Body of pancreas (tissue), 4 donors: Measurements from ENCODE around the gene C22orf39. TPM values are rescaled to one million over a fixed set of nuclear protein-coding genes. Genes with fewer than 3 reads are reported as not detected.

ENCODE experiments used
- ATAC-seq: fragments of 150-250 bp; one replicate; pipeline ENCODE4 v1.9.1; 2016
- DNase-seq, 4 donors: peaks; one replicate each; pipeline ENCODE4 v3.0.0-alpha.2; 2019
- H3K27ac ChIP-seq, 4 donors: fragments of 200-600 bp; sonication (generic); 1 replicate in 3 of 4; 2 replicates in 1 of 4; pipeline versions ENCODE4 v1.5.1 to v1.6.1; 2016 to 2019; ENCODE audit warnings: mild to moderate bottlenecking in 1 of 4, mixed read lengths in 1 of 4, moderate library complexity in 1 of 4
- H3K27me3 ChIP-seq, 2 donors: fragments of 200-600 bp; sonication (generic); one replicate each; pipeline ENCODE4 v1.6.0; 2016; ENCODE audit warnings: mild to moderate bottlenecking in 1 of 2
- H3K36me3 ChIP-seq, 2 donors: fragments of 200-600 bp; sonication (generic); replicated peaks in 1 of 2; 2 replicates each; pipeline ENCODE4 v1.5.1; 2016; ENCODE audit warnings: low read depth in 2 of 2; ENCODE audit not compliant: insufficient read depth in 1 of 2
- H3K4me1 ChIP-seq: fragments of 200-600 bp; sonication (generic); one replicate; pipeline ENCODE4 v1.6.0; 2016
- H3K4me3 ChIP-seq, 2 donors: fragments of 200-600 bp; sonication (generic); 1 replicate in 1 of 2; 2 replicates in 1 of 2; pipeline ENCODE4 v1.5.1; 2016 to 2019
- H3K9me3 ChIP-seq, 3 donors: fragments of 200-600 bp; sonication (generic); 1 replicate in 2 of 3; 2 replicates in 1 of 3; pipeline ENCODE4 v1.5.1; 2016
- POLR2A ChIP-seq, 3 donors: fragments of 450-650 bp; IDR thresholded peaks; one replicate each; pipeline ENCODE4 v1.6.1; 2016; ENCODE audit warnings: antibody characterized with exemption in 3 of 3, mild to moderate bottlenecking in 2 of 3
- WGBS, 2 donors: methylation state at CpG; one replicate each; pipeline ENCODE4 v1.1.5; 2017; 5-methylcytosine and 5-hydroxymethylcytosine counted together
- intact Hi-C: fragments of 100-400 bp; cut with DNase I; formaldehyde crosslinking; loops from one replicate; pipeline ENCODE4 v1.15.1; 2023
- total RNA-seq, 2 donors: library from RNA; depleted of rRNA; stranded (reverse); fragments of >200 nt; gene quantifications; one replicate each; pipeline ENCODE4 v1.1.0, GENCODE V29; 2016
- TF ChIP-seq, protein P1 (sequence below), 7 experiments: fragments of 450-650 bp in 4 of 7; fragments of 200-600 bp in 3 of 7; sonication (generic) in 3 of 7; IDR thresholded peaks; one replicate each; pipeline ENCODE4 v1.5.1; 2016 to 2019; ENCODE audit warnings: antibody characterized with exemption in 7 of 7

The C22orf39 gene
- total RNA-seq, 2 donors from 2014 or later, result 36.1 to 49.8 TPM

DNA sequence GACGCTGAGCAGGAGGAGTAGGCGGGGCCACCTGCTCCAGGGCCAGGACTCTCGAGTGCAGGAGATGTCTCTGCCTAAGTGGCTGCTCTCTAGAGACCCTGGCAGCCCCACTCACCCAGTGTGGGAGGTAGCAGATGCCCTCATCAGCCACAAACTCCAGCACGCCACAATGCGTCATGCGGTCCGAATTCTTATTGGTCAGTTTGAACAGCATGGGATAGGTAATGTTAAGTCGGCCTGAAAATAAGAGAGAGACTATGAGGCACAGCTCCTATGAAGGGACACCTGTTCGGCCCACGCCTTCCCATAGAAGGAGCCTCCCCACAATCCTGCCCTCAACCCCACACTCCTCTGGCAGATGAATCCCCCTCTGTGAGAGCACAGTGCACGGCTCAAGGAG, 24.1 kb upstream of the C22orf39 start:
- peaks cover 0 to 40% of the 10 kb centered on the region in 2 donors for H3K36me3 ChIP-seq
- 86% methylated on average over 9 to 11 of the region's 11 CpGs for WGBS, 2 donors

DNA sequence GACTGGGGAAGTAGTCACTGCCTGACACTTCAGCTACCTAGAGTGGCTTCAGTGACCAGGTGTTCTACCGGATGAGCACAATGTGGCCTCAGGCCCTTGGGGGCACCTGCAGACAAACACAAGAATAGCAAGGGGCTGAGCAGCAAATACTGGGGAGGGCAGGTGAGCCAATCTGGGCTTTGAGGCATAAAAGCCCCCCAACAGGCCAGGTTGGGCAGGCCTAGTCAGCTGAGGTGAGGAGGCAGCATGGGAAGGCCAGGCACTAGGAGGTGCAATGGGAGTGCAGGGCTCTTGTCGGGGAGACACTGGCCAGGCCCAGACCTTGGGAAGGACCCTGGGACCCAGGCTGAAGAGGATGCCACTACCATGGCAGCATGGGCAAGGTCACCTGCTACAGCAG, 22.5 kb upstream of the C22orf39 start:
- TF ChIP-seq, protein P1, sequence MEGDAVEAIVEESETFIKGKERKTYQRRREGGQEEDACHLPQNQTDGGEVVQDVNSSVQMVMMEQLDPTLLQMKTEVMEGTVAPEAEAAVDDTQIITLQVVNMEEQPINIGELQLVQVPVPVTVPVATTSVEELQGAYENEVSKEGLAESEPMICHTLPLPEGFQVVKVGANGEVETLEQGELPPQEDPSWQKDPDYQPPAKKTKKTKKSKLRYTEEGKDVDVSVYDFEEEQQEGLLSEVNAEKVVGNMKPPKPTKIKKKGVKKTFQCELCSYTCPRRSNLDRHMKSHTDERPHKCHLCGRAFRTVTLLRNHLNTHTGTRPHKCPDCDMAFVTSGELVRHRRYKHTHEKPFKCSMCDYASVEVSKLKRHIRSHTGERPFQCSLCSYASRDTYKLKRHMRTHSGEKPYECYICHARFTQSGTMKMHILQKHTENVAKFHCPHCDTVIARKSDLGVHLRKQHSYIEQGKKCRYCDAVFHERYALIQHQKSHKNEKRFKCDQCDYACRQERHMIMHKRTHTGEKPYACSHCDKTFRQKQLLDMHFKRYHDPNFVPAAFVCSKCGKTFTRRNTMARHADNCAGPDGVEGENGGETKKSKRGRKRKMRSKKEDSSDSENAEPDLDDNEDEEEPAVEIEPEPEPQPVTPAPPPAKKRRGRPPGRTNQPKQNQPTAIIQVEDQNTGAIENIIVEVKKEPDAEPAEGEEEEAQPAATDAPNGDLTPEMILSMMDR (IDR thresholded peaks at IDR 0.05), result no peak
- no peak for TF ChIP-seq POLR2A (IDR thresholded peaks at IDR 0.05)
- no peak for ATAC-seq
- intact Hi-C loops, result no loop called here
- no peaks in the 10 kb centered on the region for H3K27me3 ChIP-seq
- H3K4me3 ChIP-seq, result no peak overlapping the region
- no peaks in the 10 kb centered on the region for H3K9me3 ChIP-seq
- peaks cover 0 to 48% of the 10 kb centered on the region in 2 donors for H3K36me3 ChIP-seq
- 70 to 100% methylated on average over 1 to 2 of the region's 2 CpGs for WGBS, 2 donors
- no peak overlapping the region for H3K27ac ChIP-seq
- no peaks in the 10 kb centered on the region for H3K4me1 ChIP-seq
- no peak for DNase-seq

More for the DNA sequence above, 24.1 kb upstream of the C22orf39 start:
- H3K9me3 ChIP-seq, result no peaks in the 10 kb centered on the region
- no peak for TF ChIP-seq POLR2A (IDR thresholded peaks at IDR 0.05)
- TF ChIP-seq, protein P1 (IDR thresholded peaks at IDR 0.05), result no peak
- no peak overlapping the region for H3K27ac ChIP-seq
- H3K27me3 ChIP-seq, result no peaks in the 10 kb centered on the region
- no peak for ATAC-seq
- no peaks in the 10 kb centered on the region for H3K4me1 ChIP-seq
- no peak for DNase-seq
- intact Hi-C loops, result no loop called here
- H3K4me3 ChIP-seq, result no peak overlapping the region

DNA sequence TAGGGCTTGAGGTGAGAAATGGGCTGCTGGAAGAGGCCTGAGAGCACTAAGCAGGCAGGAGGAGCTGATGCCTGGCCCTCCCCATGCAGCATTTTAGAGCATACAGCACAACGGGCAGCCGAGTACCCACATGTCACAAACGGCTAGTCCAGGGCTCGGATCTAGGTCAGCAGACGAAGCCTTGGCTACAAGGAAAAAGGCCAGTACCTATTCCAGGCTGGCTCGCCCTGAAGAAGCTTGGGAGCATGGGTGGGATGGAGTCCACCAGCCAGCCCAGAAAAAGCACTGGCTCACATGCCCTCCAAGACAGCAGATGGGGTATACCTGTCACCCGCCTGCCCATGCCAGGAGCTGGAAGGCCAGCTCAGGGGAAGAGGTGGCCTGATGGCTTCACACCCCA, 21.9 kb upstream of the C22orf39 start:
- TF ChIP-seq, protein P1 (IDR thresholded peaks at IDR 0.05), result no peak
- TF ChIP-seq POLR2A (IDR thresholded peaks at IDR 0.05), result no peak
- intact Hi-C loops, result no loop called here
- ATAC-seq, result no peak
- Histone ChIP-seq H3K4me3 (no peak overlapping the region), H3K9me3 (no peaks in the 10 kb centered on the region), H3K36me3 (peaks cover 0 to 46% of the 10 kb centered on the region in 2 donors), H3K27ac (no peak overlapping the region), H3K27me3 (no peaks in the 10 kb centered on the region), H3K4me1 (no peaks in the 10 kb centered on the region)
- DNase-seq, result no peak
- 91% methylated on average over 5 to 7 of the region's 7 CpGs for WGBS, 2 donors

DNA sequence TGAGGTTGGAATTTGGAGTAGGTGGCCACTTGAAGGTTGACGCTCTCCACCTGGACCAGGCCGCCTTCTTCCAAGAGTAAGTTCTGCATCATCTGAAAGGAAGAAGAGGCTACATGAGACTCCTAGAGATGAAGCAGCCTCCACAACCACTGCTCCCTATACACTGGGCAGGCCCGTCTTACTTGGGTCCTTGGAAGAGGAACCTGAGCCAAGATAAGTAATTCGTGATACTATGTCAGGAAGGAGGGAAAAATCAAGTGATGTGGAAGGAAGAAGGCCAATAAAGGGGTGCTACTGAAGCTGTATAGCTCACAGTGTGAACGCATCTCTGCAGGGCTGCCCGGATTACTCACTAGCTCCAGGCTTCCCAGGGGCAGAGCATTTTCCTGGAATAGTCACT, 20.4 kb upstream of the C22orf39 start:
- H3K4me1 ChIP-seq, result no peaks in the 10 kb centered on the region
- DNase-seq (no peak), ATAC-seq (no peak)
- intact Hi-C loops, result no loop called here
- no peaks in the 10 kb centered on the region for H3K9me3 ChIP-seq
- H3K27ac ChIP-seq, result no peak overlapping the region
- TF ChIP-seq, protein P1 (IDR thresholded peaks at IDR 0.05), result no peak
- no peak for TF ChIP-seq POLR2A (IDR thresholded peaks at IDR 0.05)
- H3K4me3 ChIP-seq, result no peak overlapping the region
- WGBS, 2 donors, result 90 to 93% methylated on average over 6 of the region's 6 CpGs
- peaks cover 0 to 44% of the 10 kb centered on the region in 2 donors for H3K36me3 ChIP-seq
- no peaks in the 10 kb centered on the region for H3K27me3 ChIP-seq
